ENCODE measurements around the gene LRRC8C. TPM values are rescaled to one million over a fixed set of nuclear protein-coding genes. Genes with fewer than 3 reads are reported as not detected.

Gene LRRC8C
- total and polyA plus RNA-seq, 2 of the 8 experiments (the other 6 are each of a cell fraction or from before 2014, with no cell fraction given) = 1.1 to 2.1 TPM

GRCh38 chr1:89711140-89711778 lies 78.3 kb downstream of the LRRC8C start (continued):
- no peak for TF ChIP-seq CBX8 (IDR thresholded peaks at IDR 0.05; ENCODE audit: borderline replicate concordance, low read depth, low read length)
- TF ChIP-seq SIN3A (conservative IDR thresholded peaks at IDR 0.05 in 1 of 2, IDR thresholded peaks at IDR 0.05 in 1 of 2; ENCODE audit: low read depth in 1 of 2, low read length in 2 of 2) = no peak

Data from H1 (cell line).